ENCODE results near the gene BHLHA9.

DNA sequence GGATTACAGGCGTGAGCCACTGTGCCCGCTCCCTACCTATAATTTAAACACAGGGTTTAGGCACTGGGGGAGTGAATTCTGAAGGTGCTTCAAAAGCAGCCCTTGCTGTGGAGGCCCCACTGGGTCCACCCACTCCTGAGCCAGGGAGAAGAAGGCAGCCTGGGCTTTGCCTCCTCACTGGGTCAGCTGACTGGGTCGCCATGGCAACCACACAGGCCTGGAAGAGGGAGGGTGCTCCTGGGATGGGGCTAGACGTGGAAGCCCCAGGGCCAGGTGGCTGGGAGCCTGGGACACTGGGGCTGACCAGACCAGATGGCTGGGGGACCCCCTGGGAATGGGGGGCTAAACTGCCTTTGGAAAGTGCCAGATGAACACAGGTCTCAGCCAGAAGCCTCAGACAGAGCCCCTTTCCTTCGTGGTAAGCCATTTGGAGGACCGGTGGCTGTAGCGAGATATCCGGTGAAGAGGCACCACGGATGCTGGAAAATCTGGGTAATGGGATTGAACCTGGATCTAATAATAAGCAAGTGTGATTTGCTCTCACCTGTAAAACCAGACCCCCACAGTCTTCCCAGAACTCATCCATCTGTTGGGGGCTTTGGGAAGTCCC is 42.1 kb downstream of the BHLHA9 start:
- TF ChIP-seq NR3C1 (IDR thresholded peaks at IDR 0.05), result no peak
- TF ChIP-seq, protein P1, sequence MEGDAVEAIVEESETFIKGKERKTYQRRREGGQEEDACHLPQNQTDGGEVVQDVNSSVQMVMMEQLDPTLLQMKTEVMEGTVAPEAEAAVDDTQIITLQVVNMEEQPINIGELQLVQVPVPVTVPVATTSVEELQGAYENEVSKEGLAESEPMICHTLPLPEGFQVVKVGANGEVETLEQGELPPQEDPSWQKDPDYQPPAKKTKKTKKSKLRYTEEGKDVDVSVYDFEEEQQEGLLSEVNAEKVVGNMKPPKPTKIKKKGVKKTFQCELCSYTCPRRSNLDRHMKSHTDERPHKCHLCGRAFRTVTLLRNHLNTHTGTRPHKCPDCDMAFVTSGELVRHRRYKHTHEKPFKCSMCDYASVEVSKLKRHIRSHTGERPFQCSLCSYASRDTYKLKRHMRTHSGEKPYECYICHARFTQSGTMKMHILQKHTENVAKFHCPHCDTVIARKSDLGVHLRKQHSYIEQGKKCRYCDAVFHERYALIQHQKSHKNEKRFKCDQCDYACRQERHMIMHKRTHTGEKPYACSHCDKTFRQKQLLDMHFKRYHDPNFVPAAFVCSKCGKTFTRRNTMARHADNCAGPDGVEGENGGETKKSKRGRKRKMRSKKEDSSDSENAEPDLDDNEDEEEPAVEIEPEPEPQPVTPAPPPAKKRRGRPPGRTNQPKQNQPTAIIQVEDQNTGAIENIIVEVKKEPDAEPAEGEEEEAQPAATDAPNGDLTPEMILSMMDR (IDR thresholded peaks at IDR 0.05), result no peak
- no peak for TF ChIP-seq RFX5 (IDR thresholded peaks at IDR 0.05)
- TF ChIP-seq, protein P2, sequence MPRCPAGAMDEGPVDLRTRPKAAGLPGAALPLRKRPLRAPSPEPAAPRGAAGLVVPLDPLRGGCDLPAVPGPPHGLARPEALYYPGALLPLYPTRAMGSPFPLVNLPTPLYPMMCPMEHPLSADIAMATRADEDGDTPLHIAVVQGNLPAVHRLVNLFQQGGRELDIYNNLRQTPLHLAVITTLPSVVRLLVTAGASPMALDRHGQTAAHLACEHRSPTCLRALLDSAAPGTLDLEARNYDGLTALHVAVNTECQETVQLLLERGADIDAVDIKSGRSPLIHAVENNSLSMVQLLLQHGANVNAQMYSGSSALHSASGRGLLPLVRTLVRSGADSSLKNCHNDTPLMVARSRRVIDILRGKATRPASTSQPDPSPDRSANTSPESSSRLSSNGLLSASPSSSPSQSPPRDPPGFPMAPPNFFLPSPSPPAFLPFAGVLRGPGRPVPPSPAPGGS (IDR thresholded peaks at IDR 0.05), result no peak
- TF ChIP-seq MAZ (IDR thresholded peaks at IDR 0.05; ENCODE audit: borderline replicate concordance, low read depth, low read length), result no peak
- TF ChIP-seq, protein P3, sequence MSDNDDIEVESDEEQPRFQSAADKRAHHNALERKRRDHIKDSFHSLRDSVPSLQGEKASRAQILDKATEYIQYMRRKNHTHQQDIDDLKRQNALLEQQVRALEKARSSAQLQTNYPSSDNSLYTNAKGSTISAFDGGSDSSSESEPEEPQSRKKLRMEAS (IDR thresholded peaks at IDR 0.05), result no peak
- TF ChIP-seq, protein P4, sequence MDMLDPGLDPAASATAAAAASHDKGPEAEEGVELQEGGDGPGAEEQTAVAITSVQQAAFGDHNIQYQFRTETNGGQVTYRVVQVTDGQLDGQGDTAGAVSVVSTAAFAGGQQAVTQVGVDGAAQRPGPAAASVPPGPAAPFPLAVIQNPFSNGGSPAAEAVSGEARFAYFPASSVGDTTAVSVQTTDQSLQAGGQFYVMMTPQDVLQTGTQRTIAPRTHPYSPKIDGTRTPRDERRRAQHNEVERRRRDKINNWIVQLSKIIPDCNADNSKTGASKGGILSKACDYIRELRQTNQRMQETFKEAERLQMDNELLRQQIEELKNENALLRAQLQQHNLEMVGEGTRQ (IDR thresholded peaks at IDR 0.05), result no peak; the same call in 1 of the 2 replicates
- no peak for TF ChIP-seq MAFK (IDR thresholded peaks at IDR 0.05; ENCODE audit: partially characterized antibody)
